HT-29 (cell line): ENCODE data around the gene DSCAML1. TPM values are rescaled to one million over a fixed set of nuclear protein-coding genes. Genes with fewer than 3 reads are reported as not detected.
"Not testable (repeated sequence)": the region's sequence is repeated elsewhere in the genome, so short reads cannot be mapped to it uniquely, and the experiment has no call there.

ENCODE experiments used
- DNase-seq: peaks from one replicate; pipeline ENCODE4 v3.0.0-alpha.2; 2015; ENCODE audit warnings: low spot score
- total RNA-seq: library from RNA; depleted of rRNA; stranded (reverse); fragments of >200 nt; shearing (Covaris generic); gene quantifications from 2 replicates; pipeline ENCODE4 v1.2.3, GENCODE V29; 2014

The DSCAML1 gene
- total RNA-seq, 1 experiment from 2014 or later = not detected

- peak; percentile 91 for DNase-seq
Measured at GRCh38 chr11:117819096-117820040, 22.4 kb upstream of the DSCAML1 start.

- no peak for DNase-seq
Measured at GRCh38 chr11:117818041-117818873, 21.2 kb upstream of the DSCAML1 start.

GRCh38 chr11:117817368-117818040 lies 20.5 kb upstream of the DSCAML1 start:
- DNase-seq = peak; percentile 88

DNA sequence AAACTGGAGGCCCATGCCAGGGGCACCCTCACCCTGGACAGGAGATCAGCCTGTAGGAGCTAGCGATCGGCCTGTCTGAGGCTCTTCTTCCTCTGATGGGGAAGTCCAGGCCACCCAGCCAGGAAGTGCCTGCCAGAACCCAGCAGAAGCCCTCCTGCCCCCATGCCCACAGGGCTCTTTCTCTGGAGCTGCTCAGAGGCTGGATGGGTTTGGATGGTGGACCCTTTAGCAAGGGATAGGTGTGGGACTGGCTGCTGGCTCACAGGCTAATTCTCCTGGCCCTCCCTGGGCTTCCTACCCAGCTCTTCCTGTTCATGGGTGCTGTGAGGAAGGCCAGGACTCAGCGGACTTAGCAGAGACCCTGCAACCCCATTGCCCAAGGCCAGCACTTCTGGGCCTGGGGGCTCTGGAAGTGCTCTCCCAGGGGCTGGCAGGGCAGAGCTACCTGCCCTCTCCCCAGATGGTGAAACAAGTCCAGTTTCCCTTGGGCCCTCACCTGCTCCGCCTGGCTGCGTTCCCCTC lies 19.9 kb upstream of the DSCAML1 start:
- no peak for DNase-seq

GRCh38 chr11:117816151-117816741 lies 19.2 kb upstream of the DSCAML1 start:
- peak; percentile 68 for DNase-seq

GRCh38 chr11:117815262-117815803 lies 18.3 kb upstream of the DSCAML1 start:
- DNase-seq = peak; percentile 22

DNA sequence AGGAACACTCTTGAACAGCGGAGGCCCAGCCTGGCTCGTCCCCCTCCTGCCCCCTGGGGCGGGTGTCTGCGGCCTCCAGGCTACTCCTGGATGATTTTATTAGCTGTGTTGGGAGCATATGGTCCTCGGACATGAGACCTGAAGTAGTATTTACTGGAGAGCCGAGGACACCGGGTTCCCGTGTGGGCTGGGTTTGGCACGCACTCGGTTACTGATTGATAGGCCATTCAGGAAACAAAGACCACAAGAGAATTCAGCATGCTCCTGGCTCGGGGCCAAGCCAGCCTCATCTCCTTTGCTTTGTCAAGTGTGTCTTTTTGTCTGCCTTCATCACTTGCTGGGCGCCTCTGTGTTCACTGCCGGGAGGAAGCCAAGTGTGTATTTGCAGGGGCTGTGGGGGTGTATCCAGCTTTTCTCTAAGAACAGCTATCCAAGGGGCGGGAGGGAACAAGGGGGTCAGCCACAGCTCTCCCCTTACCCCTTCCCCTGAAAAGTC lies 17.8 kb upstream of the DSCAML1 start:
- peak; percentile 89 for DNase-seq

- peak; percentile 51 for DNase-seq
Measured at GRCh38 chr11:117814204-117814765, 17.3 kb upstream of the DSCAML1 start.

GRCh38 chr11:117810056-117810451 lies 13.0 kb upstream of the DSCAML1 start:
- not testable (repeated sequence) for DNase-seq

DNA sequence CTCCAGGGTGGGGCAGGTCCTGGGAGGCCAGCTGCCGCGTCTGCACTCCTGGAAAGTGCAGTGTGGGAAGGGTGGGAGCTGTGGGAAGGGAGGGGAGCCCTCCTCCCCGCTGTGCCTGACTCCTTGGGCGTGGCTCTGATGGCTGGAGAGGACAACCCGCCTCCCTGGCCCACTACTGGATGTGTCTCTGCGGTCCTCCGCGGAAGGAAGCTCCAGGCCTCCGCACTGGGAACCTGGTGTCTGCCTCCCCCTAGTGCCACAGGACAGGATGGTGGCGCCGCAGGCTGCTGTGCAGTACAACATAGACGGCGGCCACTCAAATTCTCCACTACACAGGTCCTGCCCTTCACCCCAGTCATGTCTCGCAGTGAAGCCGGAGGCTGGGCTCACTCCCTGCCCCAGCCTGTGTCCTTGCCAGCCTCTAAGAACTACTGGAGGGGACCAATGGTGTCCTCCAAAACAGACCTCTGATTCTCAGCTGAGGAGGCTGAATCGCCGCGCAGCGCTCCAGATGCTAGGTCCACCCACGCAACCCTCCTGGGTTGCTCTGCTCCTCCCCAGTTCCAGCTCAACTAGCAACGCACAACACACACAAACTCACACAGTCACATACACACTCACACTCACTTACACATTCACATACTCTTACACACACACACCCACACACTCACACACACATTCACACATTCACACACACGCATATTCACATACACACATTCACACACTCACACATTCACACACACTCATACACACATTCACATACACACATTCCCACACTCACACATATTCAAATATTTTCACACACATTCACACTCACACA lies 12.4 kb upstream of the DSCAML1 start:
- DNase-seq = peak; percentile 80

- peak; percentile 29 for DNase-seq
Measured at GRCh38 chr11:117808784-117809183, 11.8 kb upstream of the DSCAML1 start.

DNA sequence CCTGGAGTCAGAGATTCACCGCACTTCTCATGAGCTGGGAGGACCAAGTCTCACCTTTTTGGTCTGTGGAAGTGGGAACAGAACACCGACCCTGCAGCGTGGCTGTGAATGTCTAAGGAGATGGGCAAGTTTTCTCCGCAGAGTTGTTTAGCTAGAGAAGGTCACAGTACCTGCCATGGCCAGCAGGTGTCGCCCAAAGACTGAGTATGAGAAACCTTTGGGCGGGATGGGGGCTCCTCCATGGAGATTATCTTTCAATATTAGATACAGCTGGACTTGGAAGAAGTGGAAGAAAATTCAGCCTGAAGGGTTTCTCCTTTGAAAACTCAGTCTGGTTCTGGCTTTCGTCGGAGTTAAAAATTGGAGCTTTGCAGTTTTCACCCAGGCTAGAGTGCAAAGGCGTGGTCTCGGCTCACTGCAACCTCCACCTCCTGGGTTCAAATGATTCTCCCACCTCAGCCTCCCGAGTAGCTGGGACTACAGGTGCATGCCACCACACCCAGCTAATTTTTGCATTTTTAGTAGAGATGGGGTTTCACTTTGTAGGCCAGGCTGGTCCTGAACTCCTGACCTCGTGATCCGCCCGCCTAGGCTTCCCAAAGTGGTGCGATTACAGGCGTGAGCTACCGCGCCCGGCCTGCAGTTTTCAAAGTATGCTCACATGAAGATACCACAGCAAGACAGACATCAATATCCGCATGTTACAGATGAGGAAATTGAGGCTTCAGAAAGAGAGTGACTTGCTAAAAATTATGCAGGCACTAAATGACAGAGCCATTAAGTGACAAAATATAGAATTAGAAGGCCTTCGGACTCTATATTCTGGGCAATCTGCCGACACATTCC lies 10.7 kb upstream of the DSCAML1 start:
- peak; percentile 84 for DNase-seq

DNA sequence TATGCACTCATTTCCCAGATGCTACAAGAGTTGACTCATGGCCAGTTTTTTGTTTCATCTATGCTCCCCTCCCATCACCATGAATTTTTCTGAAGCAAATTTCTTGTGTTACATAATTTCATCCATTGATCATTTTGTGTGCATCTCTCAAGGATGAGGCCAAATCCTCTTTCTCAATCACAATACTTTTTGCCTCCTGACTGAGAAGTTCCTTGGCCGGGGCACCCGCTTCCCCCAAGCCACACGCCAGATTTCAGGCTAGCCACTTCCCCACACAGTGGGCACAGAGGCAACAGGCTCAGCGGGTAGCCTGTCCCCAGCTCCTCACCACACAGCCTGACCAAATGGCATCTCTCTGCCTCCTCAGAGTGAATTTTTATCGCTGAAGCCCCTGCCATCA lies 9.8 kb upstream of the DSCAML1 start:
- no peak for DNase-seq

DNA sequence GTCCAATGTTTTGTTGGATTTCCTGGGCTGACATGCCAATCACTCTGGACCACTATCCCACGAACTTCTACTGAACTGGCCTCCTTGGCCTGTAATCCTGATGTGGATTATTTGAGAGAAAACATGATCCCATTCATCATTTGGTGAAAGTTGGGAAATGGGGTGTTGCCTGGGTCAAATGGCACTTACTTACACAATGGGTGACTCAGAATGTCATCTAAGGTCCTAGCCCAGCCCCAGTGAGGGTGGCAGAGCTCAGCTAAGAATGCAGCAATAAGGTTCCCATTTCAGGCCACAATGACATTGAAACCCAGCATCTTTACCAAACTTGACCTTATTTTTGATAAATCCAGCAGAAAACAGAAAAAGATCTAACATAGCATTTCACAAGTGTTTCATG lies 8.0 kb upstream of the DSCAML1 start:
- no peak for DNase-seq

DNA sequence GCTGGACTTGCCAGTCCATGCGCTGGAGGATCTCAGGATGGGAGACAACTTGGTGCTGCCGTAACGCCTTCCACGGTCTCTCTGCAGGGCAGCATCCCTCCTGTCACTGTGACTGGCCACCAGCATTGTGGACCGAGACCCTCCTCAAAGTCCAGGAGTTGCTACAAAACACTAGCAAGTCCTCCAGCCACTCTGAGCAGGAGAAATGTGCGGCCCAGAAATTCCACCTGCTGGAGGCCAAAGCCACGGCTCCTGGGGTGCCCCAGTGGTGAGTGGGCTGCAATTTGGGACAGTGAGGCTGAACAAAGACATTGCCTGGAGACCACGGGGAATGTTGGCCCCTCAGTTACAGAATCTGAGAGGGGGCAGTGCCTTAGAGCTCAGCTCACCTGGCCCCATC lies 6.9 kb upstream of the DSCAML1 start:
- DNase-seq = no peak

DNA sequence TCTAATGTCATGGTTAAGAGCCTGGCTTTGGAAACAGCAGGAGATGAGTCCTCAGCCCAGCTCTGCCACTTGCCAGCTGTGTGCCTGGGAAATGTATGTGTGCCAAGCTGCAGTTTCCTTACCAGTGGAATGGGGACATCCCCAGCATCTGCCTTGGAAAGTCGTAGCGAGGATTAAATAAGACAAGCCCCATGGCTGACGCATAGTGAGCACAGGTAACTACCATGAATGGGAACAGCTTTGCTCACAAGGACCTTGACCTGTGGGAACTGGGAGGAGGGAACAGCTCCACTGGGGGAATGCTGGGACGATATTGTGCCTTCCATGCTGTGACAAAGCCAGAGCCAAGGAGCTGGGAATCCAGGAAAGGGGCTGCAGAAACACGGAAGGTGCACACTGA lies 2.6 kb upstream of the DSCAML1 start:
- no peak for DNase-seq

DNA sequence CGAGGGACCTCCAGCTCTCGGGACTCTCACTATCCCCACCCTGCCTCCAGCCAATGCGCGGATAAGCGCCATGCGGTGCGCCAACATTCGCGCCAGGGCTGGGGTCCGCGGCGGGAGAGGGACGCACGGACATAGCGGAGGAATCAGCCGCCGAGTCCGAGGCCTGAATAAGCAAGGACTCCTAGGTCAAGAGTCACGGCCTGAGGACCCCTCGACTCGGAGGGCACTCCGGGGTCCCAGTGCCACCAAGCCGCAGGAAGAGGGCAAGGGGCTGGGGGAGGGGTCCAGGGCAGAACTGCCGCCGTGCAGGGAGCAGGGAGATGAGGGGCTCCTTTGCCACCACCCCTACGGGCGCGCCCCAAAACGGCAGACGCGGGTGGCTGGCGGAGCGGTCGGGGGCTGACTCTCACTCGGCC lies 552 bp downstream of the DSCAML1 start:
- DNase-seq = no peak

GRCh38 chr11:117795638-117796455 lies 1.2 kb downstream of the DSCAML1 start:
- no peak for DNase-seq
